C4-2B (cell line): Measurements from ENCODE around the gene TTLL1.

Source experiments
- H3K27ac ChIP-seq: fragments of 450-650 bp; 2 replicates; pipeline ENCODE4 v1.5.1; 2017
- CTCF ChIP-seq: fragments of 450-650 bp; conservative IDR thresholded peaks from 2 replicates; pipeline ENCODE4 v1.5.1; 2017; ENCODE audit warnings: mild to moderate bottlenecking
- ZFX ChIP-seq: fragments of 450-650 bp; IDR thresholded peaks from 2 replicates; pipeline ENCODE4 v1.6.1; 2017

Gene TTLL1

DNA sequence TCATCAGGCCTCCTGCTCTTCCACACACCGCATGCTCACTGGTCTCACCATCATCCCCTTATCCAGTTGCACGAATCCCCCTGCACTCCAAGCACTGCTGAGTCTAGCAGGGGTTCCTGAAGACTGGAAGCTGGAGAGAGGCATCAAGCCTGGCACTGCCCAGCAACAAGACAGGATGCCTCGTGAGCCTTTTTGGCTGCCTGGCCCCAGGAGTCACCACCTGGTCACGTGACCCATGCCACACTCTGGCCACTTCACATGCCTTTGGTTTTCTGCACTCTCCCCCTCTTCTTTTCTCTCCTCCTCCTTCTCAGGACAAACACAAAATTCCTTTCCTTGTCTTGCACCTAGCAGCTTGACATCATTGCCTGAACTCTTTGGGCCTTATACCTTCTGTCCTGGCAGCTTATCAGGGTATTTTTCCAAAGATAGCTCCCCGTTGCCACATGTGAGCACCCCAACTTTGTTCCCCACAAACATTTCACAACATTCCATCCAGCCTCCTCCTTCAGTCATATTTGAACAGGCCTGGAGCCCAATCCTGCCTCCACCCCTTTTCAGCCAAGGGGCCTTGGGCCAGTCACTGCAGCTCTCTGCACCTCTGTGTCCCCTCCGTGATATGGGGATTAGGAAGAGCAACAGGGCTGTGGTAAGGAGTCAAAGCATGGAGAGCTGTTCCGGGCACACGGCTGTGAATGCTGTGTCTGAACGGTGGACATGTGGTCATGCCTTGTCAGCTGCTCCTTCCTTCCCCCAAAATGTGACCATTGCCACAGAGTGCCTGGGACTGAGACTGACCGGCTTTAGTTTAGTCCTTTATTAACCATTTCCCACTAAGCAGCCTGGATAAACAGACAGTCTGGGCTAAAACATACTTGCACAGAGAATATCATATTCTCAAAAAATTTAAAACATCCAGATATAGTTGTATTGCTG, 71.4 kb downstream of the TTLL1 start:
- TF ChIP-seq CTCF (no peak), ZFX (no peak)
- H3K27ac ChIP-seq: peak overlapping the region; percentile 51

GRCh38 chr22:43016150-43016549, 73.0 kb downstream of the TTLL1 start:
- peak overlapping the region; percentile 67; the same call in 1 of the 2 replicates for H3K27ac ChIP-seq

DNA sequence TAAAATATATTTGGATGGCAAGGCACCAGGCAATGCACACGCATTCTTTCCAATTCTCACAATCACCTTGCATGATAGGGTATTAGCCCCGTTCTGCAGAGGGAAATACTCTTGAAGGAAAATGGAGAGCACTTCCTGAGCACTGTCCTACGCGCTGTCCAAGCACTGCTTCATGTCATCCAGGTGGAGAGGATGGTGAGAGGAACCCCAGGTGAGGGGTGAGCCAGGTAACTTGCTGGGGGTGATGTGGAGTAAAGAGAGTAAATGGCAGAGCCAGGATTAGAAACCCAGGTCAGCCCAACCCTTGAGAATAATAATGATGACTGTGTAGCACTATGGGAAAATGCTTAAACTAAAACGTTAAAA, 73.5 kb downstream of the TTLL1 start:
- TF ChIP-seq CTCF (no peak), ZFX (no peak)
- H3K27ac ChIP-seq: peak overlapping the region; percentile 67

- TF ChIP-seq CTCF (no peak), ZFX (peak; percentile 78; the same call in 1 of the 2 replicates)
- peak within 1 kb of the TSS; percentile 67 for H3K27ac ChIP-seq
Observed at GRCh38 chr22:43014869-43015676, 74.1 kb downstream of the TTLL1 start, which contains the start of gene PACSIN2. Gene PACSIN2 (minus strand): TSS chr22:43015149. CDS start chr22:42912080, 103,069 bp downstream.

DNA sequence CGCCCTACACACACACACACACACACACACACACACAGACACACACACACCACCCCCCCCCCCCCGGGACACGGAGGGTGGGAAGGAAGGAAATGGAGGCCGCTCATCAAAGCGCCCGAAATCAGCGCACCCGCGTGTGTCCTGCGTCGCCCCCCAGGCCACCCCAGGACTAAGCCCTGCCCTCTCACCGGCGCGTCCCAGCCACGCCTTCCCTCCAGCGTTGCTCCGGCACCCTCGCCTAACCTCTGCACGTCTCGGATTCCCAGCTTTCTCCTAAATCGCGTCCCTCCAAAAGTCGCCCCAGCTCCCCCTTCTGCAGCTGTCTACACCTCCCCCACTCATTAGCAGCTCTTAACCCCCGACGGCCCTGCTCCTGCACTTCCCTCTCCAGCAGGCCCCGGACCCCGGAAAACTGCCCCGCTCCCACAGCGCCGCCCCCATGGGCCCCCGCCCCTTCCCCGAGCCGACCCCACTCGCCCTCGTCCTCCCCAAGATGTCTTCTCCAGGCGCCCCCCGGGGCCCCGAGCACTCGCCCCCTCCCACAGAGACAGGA, 74.8 kb downstream of the TTLL1 start:
- TF ChIP-seq ZFX (no peak), CTCF (no peak)
- peak overlapping the region; percentile 67 for H3K27ac ChIP-seq

GRCh38 chr22:43013355-43014315, 75.6 kb downstream of the TTLL1 start:
- H3K27ac ChIP-seq: peak overlapping the region; percentile 67
- TF ChIP-seq CTCF (no peak), ZFX (no peak)

DNA sequence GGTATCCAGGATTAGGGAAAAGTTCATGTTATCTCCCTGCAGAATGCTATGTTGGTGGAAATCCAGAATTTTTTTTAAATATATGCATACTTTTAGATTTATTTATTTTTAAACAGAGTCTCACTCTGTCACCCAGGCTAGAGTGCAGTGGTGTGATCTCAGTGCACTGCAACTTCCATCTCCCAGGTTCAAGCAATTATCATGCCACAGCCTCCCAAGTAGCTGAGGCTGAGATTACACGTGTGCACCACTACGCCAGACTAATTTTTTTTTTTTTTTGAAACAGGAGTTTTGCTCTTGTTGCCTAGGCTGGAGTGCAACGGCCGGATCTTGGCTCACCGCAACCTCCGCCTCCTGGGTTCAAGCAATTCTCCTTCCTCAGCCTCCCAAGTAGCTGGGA, 76.8 kb downstream of the TTLL1 start:
- no peak for TF ChIP-seq CTCF
- TF ChIP-seq ZFX: no peak
- no peak overlapping the region for H3K27ac ChIP-seq
